ENCODE measurements around the gene ASIC1.

ASIC1 gene

GRCh38 chr12:50102646-50103309 is 45.4 kb downstream of the ASIC1 start:
- Histone ChIP-seq H3K4me1 (ENCODE audit: insufficient read depth, low read length, severe bottlenecking) (peaks cover 6% of the 10 kb centered on the region), H3K4me2 (ENCODE audit: low read length) (no peak overlapping the region), H3F3A (ENCODE audit: insufficient read depth, low read length) (no peaks in the 10 kb centered on the region), H3K4me3 (ENCODE audit: low read depth, low read length, poor library complexity, severe bottlenecking) (no peak overlapping the region), H3K79me2 (ENCODE audit: insufficient read depth, low read length) (no peaks in the 10 kb centered on the region), H3K9me3 (ENCODE audit: low read length) (no peaks in the 10 kb centered on the region), H3K36me3 (ENCODE audit: insufficient read depth, low read length) (peaks cover 40% of the 10 kb centered on the region), H4K20me1 (ENCODE audit: insufficient read depth, low read length) (no peaks in the 10 kb centered on the region), H3K9ac (ENCODE audit: low read length) (no peak overlapping the region), H3K27ac (ENCODE audit: low read depth, low read length, poor library complexity, severe bottlenecking) (no peak overlapping the region), H3K9me2 (ENCODE audit: low read depth, low read length) (no peaks in the 10 kb centered on the region), H2AFZ (ENCODE audit: low read length) (no peak overlapping the region), H3K27me3 (ENCODE audit: insufficient read depth, low read length) (no peaks in the 10 kb centered on the region)
- no peak for TF ChIP-seq CTCF (IDR thresholded peaks at IDR 0.05; ENCODE audit: low read length)
- TF ChIP-seq EZH2 (IDR thresholded peaks at IDR 0.05; ENCODE audit: borderline replicate concordance, low read length), result no peak

DNA sequence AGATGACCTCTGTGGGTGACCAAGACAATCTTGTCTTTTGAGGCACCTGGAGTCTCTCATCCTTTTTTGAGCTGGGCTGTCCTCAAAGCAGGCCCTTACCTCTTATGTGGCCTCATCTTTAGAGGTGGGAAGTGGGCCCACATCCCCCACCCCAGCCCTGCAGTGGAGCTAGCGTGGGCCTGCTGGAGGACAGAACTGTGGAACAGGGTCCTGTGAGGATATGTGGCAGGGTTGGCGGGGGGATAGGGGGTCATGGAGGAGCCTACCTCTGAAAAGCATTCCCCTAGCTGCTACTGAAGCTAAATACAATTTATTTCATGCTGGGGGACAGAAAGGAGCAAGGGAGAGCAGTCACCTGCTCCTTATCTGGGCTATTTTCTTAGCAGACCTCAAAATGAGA is 46.0 kb downstream of the ASIC1 start:
- peaks cover 34% of the 10 kb centered on the region for H3K36me3 ChIP-seq (ENCODE audit: insufficient read depth, low read length)
- H3K4me2 ChIP-seq (ENCODE audit: low read length), result no peak overlapping the region
- peaks cover 6% of the 10 kb centered on the region for H3K4me1 ChIP-seq (ENCODE audit: insufficient read depth, low read length, severe bottlenecking)
- TF ChIP-seq CTCF (IDR thresholded peaks at IDR 0.05; ENCODE audit: low read length) (no peak), EZH2 (IDR thresholded peaks at IDR 0.05; ENCODE audit: borderline replicate concordance, low read length) (no peak)
- H3K9me2 ChIP-seq (ENCODE audit: low read depth, low read length), result no peaks in the 10 kb centered on the region
- no peak overlapping the region for H3K9ac ChIP-seq (ENCODE audit: low read length)
- no peak overlapping the region for H3K4me3 ChIP-seq (ENCODE audit: low read depth, low read length, poor library complexity, severe bottlenecking)
- no peaks in the 10 kb centered on the region for H3F3A ChIP-seq (ENCODE audit: insufficient read depth, low read length)
- no peak overlapping the region for H2AFZ ChIP-seq (ENCODE audit: low read length)
- H3K79me2 ChIP-seq (ENCODE audit: insufficient read depth, low read length), result no peaks in the 10 kb centered on the region
- no peaks in the 10 kb centered on the region for H3K9me3 ChIP-seq (ENCODE audit: low read length)
- no peaks in the 10 kb centered on the region for H3K27me3 ChIP-seq (ENCODE audit: insufficient read depth, low read length)
- H4K20me1 ChIP-seq (ENCODE audit: insufficient read depth, low read length), result no peaks in the 10 kb centered on the region
- H3K27ac ChIP-seq (ENCODE audit: low read depth, low read length, poor library complexity, severe bottlenecking), result no peak overlapping the region

GRCh38 chr12:50103767-50104321 is 46.4 kb downstream of the ASIC1 start, which contains the start of gene GPD1:
GPD1 (plus strand) TSS chr12:50104008; CDS start chr12:50104051, 43 bp downstream.
- no peak within 1 kb of the TSS for H3K27ac ChIP-seq (ENCODE audit: low read depth, low read length, poor library complexity, severe bottlenecking)
- H3K4me2 ChIP-seq (ENCODE audit: low read length), result no peak within 1 kb of the TSS
- no peak within 1 kb of the TSS for H3K9ac ChIP-seq (ENCODE audit: low read length)
- no peaks in the 10 kb centered on the region for H3K9me2 ChIP-seq (ENCODE audit: low read depth, low read length)
- H3K36me3 ChIP-seq (ENCODE audit: insufficient read depth, low read length), result peaks cover 29% of the 10 kb centered on the region
- no peak within 1 kb of the TSS for H3K4me3 ChIP-seq (ENCODE audit: low read depth, low read length, poor library complexity, severe bottlenecking)
- H3F3A ChIP-seq (ENCODE audit: insufficient read depth, low read length), result no peaks in the 10 kb centered on the region
- H3K27me3 ChIP-seq (ENCODE audit: insufficient read depth, low read length), result no peaks in the 10 kb centered on the region
- H3K79me2 ChIP-seq (ENCODE audit: insufficient read depth, low read length), result no peaks in the 10 kb centered on the region
- TF ChIP-seq CTCF (IDR thresholded peaks at IDR 0.05; ENCODE audit: low read length) (no peak), EZH2 (IDR thresholded peaks at IDR 0.05; ENCODE audit: borderline replicate concordance, low read length) (no peak)
- no peaks in the 10 kb centered on the region for H4K20me1 ChIP-seq (ENCODE audit: insufficient read depth, low read length)
- H3K9me3 ChIP-seq (ENCODE audit: low read length), result no peaks in the 10 kb centered on the region
- peaks cover 6% of the 10 kb centered on the region for H3K4me1 ChIP-seq (ENCODE audit: insufficient read depth, low read length, severe bottlenecking)
- H2AFZ ChIP-seq (ENCODE audit: low read length), result no peak within 1 kb of the TSS

Measured in OCI-LY1 (cell line).